GM23338 (cell line): Measurements from ENCODE around the gene TRMT6. TPM values are rescaled to one million over a fixed set of nuclear protein-coding genes. Genes with fewer than 3 reads are reported as not detected.

ENCODE experiments used
- ATAC-seq: fragments of 200-7000 bp; cut with Tn5 transposase; 3 replicates; pipeline ENCODE4 v1.9.1; 2020
- DNase-seq: peaks from one replicate; pipeline ENCODE4 v3.0.0-alpha.2; 2015; ENCODE audit warnings: low spot score
- H2AFZ ChIP-seq: fragments of 200-600 bp; sonication (generic); 2 replicates; pipeline ENCODE4 v1.8.0; 2016; ENCODE audit warnings: antibody characterized with exemption, mild to moderate bottlenecking, moderate library complexity
- H3F3A ChIP-seq: fragments of 200-600 bp; sonication (generic); replicated peaks from 2 replicates; pipeline ENCODE4 v1.8.0; 2017; ENCODE audit warnings: antibody characterized with exemption, mixed run types, low read depth
- H3K27ac ChIP-seq: fragments of 200-600 bp; sonication (generic); 2 replicates; pipeline ENCODE4 v1.6.1; 2016; ENCODE audit warnings: low read depth
- H3K27me3 ChIP-seq: fragments of 200-600 bp; sonication (generic); 2 replicates; pipeline ENCODE4 v1.8.0; 2016; ENCODE audit warnings: mild to moderate bottlenecking, mixed run types, moderate library complexity; ENCODE audit not compliant: insufficient read depth
- H3K36me3 ChIP-seq: fragments of 200-600 bp; sonication (generic); 2 replicates; pipeline ENCODE4 v1.8.0; 2016; ENCODE audit warnings: mild to moderate bottlenecking; ENCODE audit not compliant: insufficient read depth
- H3K4me1 ChIP-seq: fragments of 200-600 bp; sonication (generic); 2 replicates; pipeline ENCODE4 v1.8.0; 2016; ENCODE audit warnings: mild to moderate bottlenecking, moderate library complexity; ENCODE audit not compliant: insufficient read depth
- H3K4me2 ChIP-seq: fragments of 200-600 bp; sonication (generic); 2 replicates; pipeline ENCODE4 v1.7.1; 2017; ENCODE audit warnings: mixed run types
- H3K4me3 ChIP-seq: fragments of 200-600 bp; sonication (generic); 2 replicates; pipeline ENCODE4 v1.6.1; 2016; ENCODE audit warnings: mixed run types
- H3K79me2 ChIP-seq: fragments of 200-600 bp; sonication (generic); replicated peaks from 2 replicates; pipeline ENCODE4 v1.8.0; 2017; ENCODE audit warnings: mild to moderate bottlenecking; ENCODE audit not compliant: insufficient read depth
- H3K9me2 ChIP-seq: fragments of 200-600 bp; sonication (generic); 2 replicates; pipeline ENCODE4 v1.8.0; 2017; ENCODE audit not compliant: insufficient read depth
- H4K20me1 ChIP-seq: fragments of 200-600 bp; sonication (generic); replicated peaks from 2 replicates; pipeline ENCODE4 v1.8.0; 2017; ENCODE audit warnings: mild to moderate bottlenecking; ENCODE audit not compliant: insufficient read depth
- H3K27ac Mint-ChIP-seq: 2 replicates; pipeline ENCODE4 v1.8.0; 2020; ENCODE audit warnings: inconsistent platforms, mild to moderate bottlenecking, moderate library complexity, mixed read lengths
- H3K27me3 Mint-ChIP-seq: 3 replicates; pipeline ENCODE4 v1.8.0; 2022; ENCODE audit warnings: low read depth, mild to moderate bottlenecking, moderate library complexity, mixed read lengths, inconsistent platforms; ENCODE audit not compliant: insufficient read depth, poor library complexity
- H3K36me3 Mint-ChIP-seq: 3 replicates; pipeline ENCODE4 v1.8.0; 2021; ENCODE audit warnings: low read depth, mild to moderate bottlenecking, inconsistent platforms, moderate library complexity, mixed read lengths
- H3K4me1 Mint-ChIP-seq: 3 replicates; pipeline ENCODE4 v1.8.0; 2020; ENCODE audit warnings: mild to moderate bottlenecking, inconsistent platforms, mixed read lengths
- H3K4me3 Mint-ChIP-seq: 3 replicates; pipeline ENCODE4 v1.8.0; 2021; ENCODE audit warnings: moderate library complexity, mild to moderate bottlenecking, inconsistent platforms, mixed read lengths
- H3K9me3 Mint-ChIP-seq: 3 replicates; pipeline ENCODE4 v1.8.0; 2020; ENCODE audit warnings: moderate library complexity, mild to moderate bottlenecking, inconsistent platforms, mixed read lengths
- POLR2AphosphoS5 ChIP-seq: IDR thresholded peaks from 2 replicates; pipeline ENCODE4 v1.6.1; 2016; ENCODE audit warnings: antibody characterized with exemption, low read depth
- ZNF331 ChIP-seq: fragments of 250-450 bp; sonication (Bioruptor Pico); IDR thresholded peaks from 2 replicates; pipeline ENCODE4 v1.5.0; 2020; ENCODE audit warnings: low read depth, mild to moderate bottlenecking, moderate library complexity
- polyA plus RNA-seq: library from polyadenylated mRNA; unstranded; fragments of >200 nt; fragmentation: Nextera tagmentation; extraction: Ambion mirVana; gene quantifications from 2 replicates; pipeline ENCODE4 v1.2.1, GENCODE V29; 2016
- total RNA-seq: library from RNA; depleted of rRNA; stranded (reverse); fragments of >200 nt; shearing (Covaris generic); gene quantifications from 2 replicates; pipeline ENCODE4 v1.2.3, GENCODE V29; 2014
- TF ChIP-seq, protein P1 (sequence below): fragments of 250-450 bp; sonication (Bioruptor Pico); IDR thresholded peaks from 2 replicates; pipeline ENCODE4 v1.5.0; 2020; ENCODE audit warnings: mild to moderate bottlenecking, moderate library complexity
- TF ChIP-seq, protein P2 (sequence below): IDR thresholded peaks from one replicate; pipeline ENCODE4 v1.6.1; 2018; ENCODE audit warnings: antibody characterized with exemption; ENCODE audit not compliant: unreplicated experiment

Gene TRMT6
- total and polyA plus RNA-seq, 2 experiments from 2014 or later, result 15.5 to 26.3 TPM

DNA sequence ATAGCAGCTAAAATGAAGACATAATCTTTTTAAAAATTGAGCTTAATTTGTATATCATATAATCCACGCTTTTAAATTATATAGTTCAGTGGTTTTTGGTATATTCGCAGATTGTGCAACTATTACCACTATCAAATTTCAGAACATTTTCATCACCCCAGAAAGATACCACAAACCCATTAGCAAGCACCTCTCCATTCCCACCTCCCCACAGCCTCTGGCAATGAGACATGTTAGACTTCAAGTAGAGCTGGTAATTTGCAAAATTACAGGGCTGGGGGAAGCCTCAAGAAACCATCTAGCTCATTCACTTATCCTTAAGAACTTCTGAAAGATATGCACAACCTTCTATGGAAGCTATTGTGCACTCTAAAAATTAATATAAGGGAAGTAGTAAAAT, 37.2 kb downstream of the TRMT6 start (continued):
- TF ChIP-seq, protein P1, sequence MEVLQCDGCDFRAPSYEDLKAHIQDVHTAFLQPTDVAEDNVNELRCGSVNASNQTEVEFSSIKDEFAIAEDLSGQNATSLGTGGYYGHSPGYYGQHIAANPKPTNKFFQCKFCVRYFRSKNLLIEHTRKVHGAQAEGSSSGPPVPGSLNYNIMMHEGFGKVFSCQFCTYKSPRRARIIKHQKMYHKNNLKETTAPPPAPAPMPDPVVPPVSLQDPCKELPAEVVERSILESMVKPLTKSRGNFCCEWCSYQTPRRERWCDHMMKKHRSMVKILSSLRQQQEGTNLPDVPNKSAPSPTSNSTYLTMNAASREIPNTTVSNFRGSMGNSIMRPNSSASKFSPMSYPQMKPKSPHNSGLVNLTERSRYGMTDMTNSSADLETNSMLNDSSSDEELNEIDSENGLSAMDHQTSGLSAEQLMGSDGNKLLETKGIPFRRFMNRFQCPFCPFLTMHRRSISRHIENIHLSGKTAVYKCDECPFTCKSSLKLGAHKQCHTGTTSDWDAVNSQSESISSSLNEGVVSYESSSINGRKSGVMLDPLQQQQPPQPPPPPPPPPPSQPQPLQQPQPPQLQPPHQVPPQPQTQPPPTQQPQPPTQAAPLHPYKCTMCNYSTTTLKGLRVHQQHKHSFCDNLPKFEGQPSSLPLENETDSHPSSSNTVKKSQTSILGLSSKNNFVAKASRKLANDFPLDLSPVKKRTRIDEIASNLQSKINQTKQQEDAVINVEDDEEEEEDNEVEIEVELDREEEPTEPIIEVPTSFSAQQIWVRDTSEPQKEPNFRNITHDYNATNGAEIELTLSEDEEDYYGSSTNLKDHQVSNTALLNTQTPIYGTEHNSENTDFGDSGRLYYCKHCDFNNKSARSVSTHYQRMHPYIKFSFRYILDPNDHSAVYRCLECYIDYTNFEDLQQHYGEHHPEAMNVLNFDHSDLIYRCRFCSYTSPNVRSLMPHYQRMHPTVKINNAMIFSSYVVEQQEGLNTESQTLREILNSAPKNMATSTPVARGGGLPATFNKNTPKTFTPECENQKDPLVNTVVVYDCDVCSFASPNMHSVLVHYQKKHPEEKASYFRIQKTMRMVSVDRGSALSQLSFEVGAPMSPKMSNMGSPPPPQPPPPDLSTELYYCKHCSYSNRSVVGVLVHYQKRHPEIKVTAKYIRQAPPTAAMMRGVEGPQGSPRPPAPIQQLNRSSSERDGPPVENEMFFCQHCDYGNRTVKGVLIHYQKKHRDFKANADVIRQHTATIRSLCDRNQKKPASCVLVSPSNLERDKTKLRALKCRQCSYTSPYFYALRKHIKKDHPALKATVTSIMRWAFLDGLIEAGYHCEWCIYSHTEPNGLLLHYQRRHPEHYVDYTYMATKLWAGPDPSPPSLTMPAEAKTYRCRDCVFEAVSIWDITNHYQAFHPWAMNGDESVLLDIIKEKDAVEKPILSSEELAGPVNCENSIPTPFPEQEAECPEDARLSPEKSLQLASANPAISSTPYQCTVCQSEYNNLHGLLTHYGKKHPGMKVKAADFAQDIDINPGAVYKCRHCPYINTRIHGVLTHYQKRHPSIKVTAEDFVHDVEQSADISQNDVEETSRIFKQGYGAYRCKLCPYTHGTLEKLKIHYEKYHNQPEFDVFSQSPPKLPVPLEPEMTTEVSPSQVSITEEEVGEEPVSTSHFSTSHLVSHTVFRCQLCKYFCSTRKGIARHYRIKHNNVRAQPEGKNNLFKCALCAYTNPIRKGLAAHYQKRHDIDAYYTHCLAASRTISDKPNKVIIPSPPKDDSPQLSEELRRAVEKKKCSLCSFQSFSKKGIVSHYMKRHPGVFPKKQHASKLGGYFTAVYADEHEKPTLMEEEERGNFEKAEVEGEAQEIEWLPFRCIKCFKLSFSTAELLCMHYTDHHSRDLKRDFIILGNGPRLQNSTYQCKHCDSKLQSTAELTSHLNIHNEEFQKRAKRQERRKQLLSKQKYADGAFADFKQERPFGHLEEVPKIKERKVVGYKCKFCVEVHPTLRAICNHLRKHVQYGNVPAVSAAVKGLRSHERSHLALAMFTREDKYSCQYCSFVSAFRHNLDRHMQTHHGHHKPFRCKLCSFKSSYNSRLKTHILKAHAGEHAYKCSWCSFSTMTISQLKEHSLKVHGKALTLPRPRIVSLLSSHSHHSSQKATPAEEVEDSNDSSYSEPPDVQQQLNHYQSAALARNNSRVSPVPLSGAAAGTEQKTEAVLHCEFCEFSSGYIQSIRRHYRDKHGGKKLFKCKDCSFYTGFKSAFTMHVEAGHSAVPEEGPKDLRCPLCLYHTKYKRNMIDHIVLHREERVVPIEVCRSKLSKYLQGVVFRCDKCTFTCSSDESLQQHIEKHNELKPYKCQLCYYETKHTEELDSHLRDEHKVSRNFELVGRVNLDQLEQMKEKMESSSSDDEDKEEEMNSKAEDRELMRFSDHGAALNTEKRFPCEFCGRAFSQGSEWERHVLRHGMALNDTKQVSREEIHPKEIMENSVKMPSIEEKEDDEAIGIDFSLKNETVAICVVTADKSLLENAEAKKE (CRISPR knock-in tag), result no peak
- TF ChIP-seq ZNF331, result no peak

DNA sequence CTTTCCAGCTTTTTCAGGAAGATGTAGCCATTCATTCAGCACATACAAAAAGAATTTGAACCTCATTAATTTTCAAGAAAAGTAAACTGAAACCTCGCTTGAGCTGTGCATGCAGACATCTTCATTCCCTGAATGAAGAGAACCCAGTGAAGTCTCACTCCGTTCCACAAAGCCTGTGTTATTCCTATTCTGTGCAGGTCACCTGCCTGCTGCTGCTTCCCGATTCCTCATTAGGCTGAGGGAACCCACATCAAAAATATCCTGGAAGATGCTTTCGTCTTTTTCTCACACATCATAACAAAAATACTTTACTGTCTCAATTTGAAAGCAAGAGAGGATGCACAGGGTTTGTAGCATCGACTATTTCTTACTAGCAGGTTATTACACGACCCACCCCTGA, 40.1 kb downstream of the TRMT6 start:
- no peak for TF ChIP-seq POLR2AphosphoS5
- TF ChIP-seq, protein P2, sequence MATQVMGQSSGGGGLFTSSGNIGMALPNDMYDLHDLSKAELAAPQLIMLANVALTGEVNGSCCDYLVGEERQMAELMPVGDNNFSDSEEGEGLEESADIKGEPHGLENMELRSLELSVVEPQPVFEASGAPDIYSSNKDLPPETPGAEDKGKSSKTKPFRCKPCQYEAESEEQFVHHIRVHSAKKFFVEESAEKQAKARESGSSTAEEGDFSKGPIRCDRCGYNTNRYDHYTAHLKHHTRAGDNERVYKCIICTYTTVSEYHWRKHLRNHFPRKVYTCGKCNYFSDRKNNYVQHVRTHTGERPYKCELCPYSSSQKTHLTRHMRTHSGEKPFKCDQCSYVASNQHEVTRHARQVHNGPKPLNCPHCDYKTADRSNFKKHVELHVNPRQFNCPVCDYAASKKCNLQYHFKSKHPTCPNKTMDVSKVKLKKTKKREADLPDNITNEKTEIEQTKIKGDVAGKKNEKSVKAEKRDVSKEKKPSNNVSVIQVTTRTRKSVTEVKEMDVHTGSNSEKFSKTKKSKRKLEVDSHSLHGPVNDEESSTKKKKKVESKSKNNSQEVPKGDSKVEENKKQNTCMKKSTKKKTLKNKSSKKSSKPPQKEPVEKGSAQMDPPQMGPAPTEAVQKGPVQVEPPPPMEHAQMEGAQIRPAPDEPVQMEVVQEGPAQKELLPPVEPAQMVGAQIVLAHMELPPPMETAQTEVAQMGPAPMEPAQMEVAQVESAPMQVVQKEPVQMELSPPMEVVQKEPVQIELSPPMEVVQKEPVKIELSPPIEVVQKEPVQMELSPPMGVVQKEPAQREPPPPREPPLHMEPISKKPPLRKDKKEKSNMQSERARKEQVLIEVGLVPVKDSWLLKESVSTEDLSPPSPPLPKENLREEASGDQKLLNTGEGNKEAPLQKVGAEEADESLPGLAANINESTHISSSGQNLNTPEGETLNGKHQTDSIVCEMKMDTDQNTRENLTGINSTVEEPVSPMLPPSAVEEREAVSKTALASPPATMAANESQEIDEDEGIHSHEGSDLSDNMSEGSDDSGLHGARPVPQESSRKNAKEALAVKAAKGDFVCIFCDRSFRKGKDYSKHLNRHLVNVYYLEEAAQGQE, result no peak
- no peaks in the 10 kb centered on the region for H3K9me3 Mint-ChIP-seq
- H3K4me3 Mint-ChIP-seq, result peak overlapping the region; percentile 80; the same call in 2 of the 3 replicates
- H2AFZ ChIP-seq, result peak overlapping the region; percentile 94; the same call in 1 of the 2 replicates
- H3F3A ChIP-seq, result 0 out of 2 replicates have a peak, but pooled peaks cover 3% of the 10 kb centered on the region
- no peak overlapping the region for H3K27ac ChIP-seq
- no peaks in the 10 kb centered on the region for H3K36me3 Mint-ChIP-seq
- H3K4me1 ChIP-seq, result peaks cover 13% of the 10 kb centered on the region; the same call in 1 of the 2 replicates
- 0 out of 2 replicates have a peak overlapping the region, but pooled peaks have one; percentile 59 for H3K4me3 ChIP-seq
- DNase-seq (no peak), ATAC-seq (no peak)
- H4K20me1 ChIP-seq, result no peaks in the 10 kb centered on the region
- H3K27ac Mint-ChIP-seq, result no peak overlapping the region
- H3K4me1 Mint-ChIP-seq, result peaks cover 23% of the 10 kb centered on the region
- peak overlapping the region; percentile 84; the same call in 1 of the 2 replicates for H3K4me2 ChIP-seq
- H3K9me2 ChIP-seq, result no peaks in the 10 kb centered on the region
- no peaks in the 10 kb centered on the region for H3K36me3 ChIP-seq
- no peaks in the 10 kb centered on the region for H3K79me2 ChIP-seq
- peaks cover 8% of the 10 kb centered on the region; the same call in 1 of the 2 replicates for H3K27me3 ChIP-seq
- peaks cover 9% of the 10 kb centered on the region for H3K27me3 Mint-ChIP-seq
